K562 (cell line): ENCODE measurements around the gene AS3MT. TPM values are rescaled to one million over a fixed set of nuclear protein-coding genes. Genes with fewer than 3 reads are reported as not detected.
"Not testable (repeated sequence)": the region's sequence is repeated elsewhere in the genome, so short reads cannot be mapped to it uniquely, and the experiment has no call there.

Source experiments
- ATAC-seq: fragments of 200-7000 bp; cut with Tn5 transposase; 3 replicates; pipeline ENCODE4 v1.9.1; 2020; ENCODE audit warnings: moderate library complexity
- BruUV-seq: library from RNA; stranded (reverse); fragments of 400-500 nt; replicated peaks from 2 replicates; lab custom pipeline; 2021; lab: Mats Ljungman, UMichigan
- CTCF ChIA-PET: fragments of 300-600 bp; formaldehyde crosslinking; extraction: SDS; loops from one replicate; lab custom pipeline; 2021; ENCODE audit warnings: low intra/inter-chr PET ratio; lab: Yijun Ruan, JAX
- POLR2A ChIA-PET: fragments of 300-600, 350-650 bp; sonication (Branson Sonifier 250); formaldehyde crosslinking; extraction: SDS; loops from one replicate; lab custom pipeline; 2021; ENCODE audit warnings: antibody characterized with exemption, inconsistent platforms; lab: Yijun Ruan, JAX
- DNase-seq, 4 experiments: peaks; one replicate each; pipeline versions ENCODE4 v3.0.0 to v3.0.0-alpha.2; 2011 to 2018; ENCODE audit warnings: low spot score in 3 of 4, mixed read lengths in 3 of 4; ENCODE audit errors: extremely low read depth in 1 of 4
- FAIRE-seq: peaks from 2 replicates; lab custom pipeline; 2011; peaks lifted over from hg19 to GRCh38; lab: Jason Lieb, UNC
- H2AFZ ChIP-seq: 2 replicates; pipeline ENCODE4 v1.6.0; 2011; ENCODE audit warnings: low read depth, low read length, control low read depth, inconsistent platforms
- H3K27ac ChIP-seq: fragments of 200-600 bp; 3 replicates; pipeline ENCODE4 v1.8.0; 2011; ENCODE audit warnings: low read depth, mild to moderate bottlenecking, control low read depth, inconsistent platforms, low read length, moderate library complexity, mixed read lengths; ENCODE audit errors: extremely low read depth
- H3K27me3 ChIP-seq, 2 experiments: fragments of 300-600 bp in 1 of 2; 2 replicates in 1 of 2; 3 replicates in 1 of 2; pipeline versions ENCODE4 v1.6.0 to v1.8.0; 2011; ENCODE audit warnings: inconsistent platforms in 2 of 2, low read length in 2 of 2, mild to moderate bottlenecking in 1 of 2, mixed read lengths in 1 of 2, moderate library complexity in 1 of 2; ENCODE audit not compliant: control insufficient read depth in 2 of 2, insufficient read depth in 2 of 2
- H3K36me3 ChIP-seq: fragments of 300-600 bp; 3 replicates; pipeline ENCODE4 v1.8.0; 2011; ENCODE audit warnings: mild to moderate bottlenecking, low read length, inconsistent platforms; ENCODE audit not compliant: control insufficient read depth, insufficient read depth
- H3K4me1 ChIP-seq, 2 experiments: fragments of 200-600 bp in 1 of 2; replicated peaks in 1 of 2; 2 replicates in 1 of 2; 3 replicates in 1 of 2; pipeline versions ENCODE4 v1.5.1 to v1.8.0; 2011; ENCODE audit warnings: inconsistent platforms in 2 of 2, low read length in 2 of 2, mild to moderate bottlenecking in 1 of 2, mixed read lengths in 1 of 2, moderate library complexity in 1 of 2; ENCODE audit not compliant: control insufficient read depth in 2 of 2, insufficient read depth in 2 of 2
- H3K4me2 ChIP-seq: 2 replicates; pipeline ENCODE4 v1.6.1; 2011; ENCODE audit warnings: low read length, control low read depth, inconsistent platforms, mixed read lengths; ENCODE audit not compliant: insufficient read depth
- H3K4me3 ChIP-seq: fragments of 200-600 bp; sonication (generic), shearing (Covaris generic); 2 replicates; pipeline ENCODE4 v1.5.1; 2016; ENCODE audit warnings: control low read depth, inconsistent platforms
- H3K79me2 ChIP-seq: fragments of 200-600 bp; 3 replicates; pipeline ENCODE4 v1.8.0; 2011; ENCODE audit warnings: low read length, inconsistent platforms; ENCODE audit not compliant: control insufficient read depth, insufficient read depth
- H3K9ac ChIP-seq, 2 experiments: 2 replicates each; pipeline versions ENCODE4 v1.6.0 to v1.6.1; 2011; ENCODE audit warnings: low read depth in 2 of 2, low read length in 2 of 2, control low read depth in 1 of 2, inconsistent platforms in 1 of 2, mild to moderate bottlenecking in 1 of 2, mixed read lengths in 1 of 2; ENCODE audit not compliant: insufficient read depth in 1 of 2
- H3K9me1 ChIP-seq: one replicate; pipeline ENCODE4 v1.6.0; 2011; ENCODE audit warnings: inconsistent platforms, mild to moderate bottlenecking, low read length, moderate library complexity; ENCODE audit not compliant: control insufficient read depth, insufficient read depth
- H3K9me3 ChIP-seq: replicated peaks from 2 replicates; pipeline ENCODE4 v1.5.1; 2011; ENCODE audit warnings: low read depth, low read length, inconsistent platforms; ENCODE audit not compliant: control insufficient read depth, insufficient read depth
- H4K20me1 ChIP-seq: replicated peaks from 2 replicates; pipeline ENCODE4 v1.6.1; 2011; ENCODE audit warnings: low read length, inconsistent platforms, mixed read lengths; ENCODE audit not compliant: control insufficient read depth, insufficient read depth
- NR2C1 ChIP-seq, 2 experiments: fragments of 450-650 bp; IDR thresholded peaks; 2 replicates each; pipeline ENCODE4 v1.6.1; 2017; ENCODE audit warnings: mild to moderate bottlenecking in 2 of 2, antibody characterized with exemption in 1 of 2, inconsistent platforms in 1 of 2, missing compliant biosample characterization in 1 of 2, missing genetic modification characterization in 1 of 2
- SOX6 ChIP-seq: fragments of 450-650 bp; IDR thresholded peaks from 2 replicates; pipeline ENCODE4 v1.6.1; 2014; ENCODE audit warnings: mild to moderate bottlenecking
- TRIM24 ChIP-seq, 2 experiments: fragments of 450-650 bp; IDR thresholded peaks; 2 replicates each; pipeline ENCODE4 v1.6.1; 2016
- TRIM28 ChIP-seq: fragments of 450-650 bp; IDR thresholded peaks from 2 replicates; pipeline ENCODE4 v1.6.1; 2017
- XRCC3 ChIP-seq: fragments of 450-650 bp; IDR thresholded peaks from 2 replicates; pipeline ENCODE4 v1.6.1; 2017; ENCODE audit warnings: mild to moderate bottlenecking, moderate library complexity
- ZNF280A ChIP-seq: fragments of 450-650 bp; IDR thresholded peaks from 2 replicates; pipeline ENCODE4 v1.6.1; 2018; ENCODE audit warnings: mild to moderate bottlenecking, low read depth; ENCODE audit not compliant: partially characterized antibody
- ZNF445 ChIP-seq: fragments of 250-450 bp; sonication (Bioruptor Pico); IDR thresholded peaks from 2 replicates; pipeline ENCODE4 v1.4.0; 2020; ENCODE audit warnings: low read depth, mild to moderate bottlenecking, moderate library complexity
- WGBS: fragments of 100-300 bp; shearing (Covaris generic); methylation state at CpG from one replicate; pipeline ENCODE4 v1.1.6; 2016; ENCODE audit warnings: low coverage, mixed read lengths; ENCODE audit not compliant: insufficient coverage; ENCODE audit errors: missing lambda C conversion rate; 5-methylcytosine and 5-hydroxymethylcytosine counted together
- in situ Hi-C: fragments of 300-500 bp; cut with MboI; formaldehyde crosslinking; loops from 4 replicates; pipeline ENCODE4 v1.15.0; 2018; ENCODE audit warnings: inconsistent platforms, mixed read lengths
- intact Hi-C: fragments of 100-400 bp; cut with micrococcal nuclease; formaldehyde crosslinking; loops from 2 replicates; pipeline ENCODE4 v1.14.2; 2022
- polyA plus RNA-seq, 8 experiments: library from polyadenylated mRNA; depleted of rRNA in 4 of 8; stranded (reverse) in 5 of 8; unstranded in 3 of 8; fragments of >200 nt; fragmentation: Nextera tagmentation in 2 of 8; fragmentation: Illumina TruSeq in 1 of 8; extraction: Ambion mirVana in 2 of 8; extraction: Trizol in 1 of 8; gene quantifications; 2 replicates each; pipeline versions ENCODE4 v1.2.1 to v1.2.3, GENCODE V29; 2011 to 2014; ENCODE audit warnings: inconsistent platforms in 1 of 8, missing spikeins in 1 of 8
- total RNA-seq, 7 experiments: library from RNA; depleted of rRNA in 6 of 7; stranded (reverse); fragments of >200 nt in 6 of 7; fragmentation: Illumina TruSeq in 2 of 7; extraction: Trizol in 2 of 7; gene quantifications; 2 replicates each; pipeline versions ENCODE4 v1.2.1 to v1.2.3, GENCODE V29; 2011 to 2021; ENCODE audit warnings: low replicate concordance in 1 of 7
- TF ChIP-seq, protein P1 (sequence below), 2 experiments: fragments of 450-650 bp; IDR thresholded peaks; 2 replicates each; pipeline ENCODE4 v1.6.1; 2016

The AS3MT gene
- total and polyA plus RNA-seq, 9 of the 15 experiments (the other 6 are each of a cell fraction or from before 2014, with no cell fraction given): 0.04 to 0.33 (median 0.19) TPM; not detected in 2

GRCh38 chr10:102838276-102838927, 30.9 kb upstream of the AS3MT start:
- in situ Hi-C loops: loop anchor here (5.0 to 10.0 kb wide), 4 partner anchors 79 to 646 kb away; partner anchors contain the start of genes CNNM2 and RPEL1
- POLR2A ChIA-PET: not testable (repeated sequence)

More at GRCh38 chr10:102838276-102838927, 30.9 kb upstream of the AS3MT start:
- H4K20me1 ChIP-seq, H3K36me3 ChIP-seq, H3K9me3 ChIP-seq, H3K27ac ChIP-seq, H3K4me2 ChIP-seq, H3K9me1 ChIP-seq, H3K27me3 ChIP-seq, FAIRE-seq, CTCF ChIA-PET, BruUV-seq, H2AFZ ChIP-seq, ATAC-seq, H3K9ac ChIP-seq, H3K4me3 ChIP-seq, H3K79me2 ChIP-seq, H3K4me1 ChIP-seq, DNase-seq: not testable (repeated sequence)
- intact Hi-C loops: loop anchor here (10.0 kb wide), 1 partner anchor 646 kb away; no protein-coding TSS in a partner anchor
- 28% methylated on average over 5 of the region's 9 CpGs for WGBS
- TF ChIP-seq SOX6 (peak; percentile 27; the same call in 1 of the 2 replicates), ZNF445 (CRISPR knock-in tag) (peak; percentile 91), NR2C1 (IDR thresholded peaks at IDR 0.05) (peak; percentile 48; the same call in 1 of the 2 replicates), NR2C1 (tag; IDR thresholded peaks at IDR 0.05) (peak; percentile 34; the same call in 1 of the 2 replicates), TRIM24 (IDR thresholded peaks at IDR 0.05) (peak; percentile 59 to 88), ZNF280A (peak; percentile 81), XRCC3 (0 out of 2 replicates have a peak, but pooled peaks have one; percentile 4), TRIM28 (peak; percentile 92)
- TF ChIP-seq, protein P1, sequence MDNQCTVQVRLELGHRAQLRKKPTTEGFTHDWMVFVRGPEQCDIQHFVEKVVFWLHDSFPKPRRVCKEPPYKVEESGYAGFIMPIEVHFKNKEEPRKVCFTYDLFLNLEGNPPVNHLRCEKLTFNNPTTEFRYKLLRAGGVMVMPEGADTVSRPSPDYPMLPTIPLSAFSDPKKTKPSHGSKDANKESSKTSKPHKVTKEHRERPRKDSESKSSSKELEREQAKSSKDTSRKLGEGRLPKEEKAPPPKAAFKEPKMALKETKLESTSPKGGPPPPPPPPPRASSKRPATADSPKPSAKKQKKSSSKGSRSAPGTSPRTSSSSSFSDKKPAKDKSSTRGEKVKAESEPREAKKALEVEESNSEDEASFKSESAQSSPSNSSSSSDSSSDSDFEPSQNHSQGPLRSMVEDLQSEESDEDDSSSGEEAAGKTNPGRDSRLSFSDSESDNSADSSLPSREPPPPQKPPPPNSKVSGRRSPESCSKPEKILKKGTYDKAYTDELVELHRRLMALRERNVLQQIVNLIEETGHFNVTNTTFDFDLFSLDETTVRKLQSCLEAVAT (IDR thresholded peaks at IDR 0.05): peak in 1 of 2 experiments; percentile 60; a peak in 1 of 4 replicates
- TF ChIP-seq, all 486 proteins: peak for 8; not testable (repeated sequence) for 478
